ENCODE data around the gene C15orf39.

C15orf39 gene

DNA sequence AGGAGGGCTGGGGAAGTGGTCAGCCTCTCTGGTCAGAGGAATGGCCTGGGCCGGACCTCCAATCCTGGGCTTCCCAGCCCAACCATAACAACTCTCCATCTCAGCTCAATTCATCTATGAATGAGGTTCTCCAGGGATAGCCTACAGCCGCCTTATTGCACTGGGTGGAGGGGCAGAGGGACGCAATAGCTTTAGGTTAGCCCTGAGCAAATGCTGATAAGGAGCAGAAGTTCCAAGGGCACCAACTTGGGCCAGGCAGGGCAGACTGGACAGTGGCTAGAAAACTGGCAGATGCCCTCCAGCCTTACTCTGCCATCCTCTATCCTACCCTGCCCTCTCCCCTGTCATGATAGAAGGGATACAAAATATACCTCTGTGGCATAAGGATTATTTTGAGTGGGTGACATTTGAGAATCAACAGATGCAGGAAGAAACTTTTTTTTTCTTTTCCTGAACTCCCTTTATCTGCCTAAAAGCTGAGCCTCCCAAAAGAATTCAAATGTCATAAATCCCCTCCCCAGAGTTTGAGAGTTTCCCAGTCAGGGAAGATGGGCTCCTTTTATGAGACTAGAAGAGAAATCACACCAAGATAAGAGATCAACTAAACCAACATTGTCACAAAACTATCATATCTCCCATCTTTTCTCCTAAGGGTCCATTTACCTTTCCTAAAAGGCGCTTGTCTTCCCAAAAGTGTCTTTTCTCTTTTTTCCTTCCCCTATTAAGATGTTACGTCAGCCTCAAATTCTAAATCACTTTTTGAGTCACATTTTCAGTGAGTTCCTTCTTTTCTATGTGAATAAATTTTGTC, 40.4 kb upstream of the C15orf39 start:
- TF ChIP-seq ZFP37 (tag by site-specific recombination; IDR thresholded peaks at IDR 0.05) (no peak), ZNF155 (tag by site-specific recombination; IDR thresholded peaks at IDR 0.05) (no peak), ZNF24 (tag by site-specific recombination; IDR thresholded peaks at IDR 0.05) (no peak)
- Histone ChIP-seq H3K4me1 (ENCODE audit: control insufficient read depth, insufficient read depth, low read length) (peaks cover 2% of the 10 kb centered on the region; the same call in 1 of the 2 replicates), H3K9me3 (ENCODE audit: control insufficient read depth, insufficient read depth, low read depth, low read length) (no peaks in the 10 kb centered on the region), H3K36me3 (ENCODE audit: control insufficient read depth in 2 of 2, insufficient read depth in 1 of 2, low read length in 2 of 2) (no peaks in the 10 kb centered on the region), H3K27ac (ENCODE audit: extremely low read depth, low read depth, low read length) (no peak overlapping the region), H3K4me3 (ENCODE audit: low read depth, low read length) (no peak overlapping the region)
- CTCF ChIA-PET, result interaction anchor here (0.6 kb wide), 1 partner anchor 40 kb away, joined by 3 read pairs; the partner anchor contains the start of gene C15orf39
- POLR2A ChIA-PET, result no interaction called here

GRCh38 chr15:75161917-75162414, 39.7 kb upstream of the C15orf39 start:
- no peak for TF ChIP-seq ZNF266 (tag by site-specific recombination; IDR thresholded peaks at IDR 0.05; ENCODE audit: low read depth)
- no peak for TF ChIP-seq ZNF223 (tag by site-specific recombination; IDR thresholded peaks at IDR 0.05)
- TF ChIP-seq ZNF2 (tag by site-specific recombination; IDR thresholded peaks at IDR 0.05), result no peak
- no peak for TF ChIP-seq HOXD13 (CRISPR knock-in tag; IDR thresholded peaks at IDR 0.05; ENCODE audit: borderline replicate concordance)
- TF ChIP-seq GLIS1 (tag by site-specific recombination; IDR thresholded peaks at IDR 0.05), result no peak
- no peak for TF ChIP-seq ZNF341 (tag by site-specific recombination; IDR thresholded peaks at IDR 0.05; ENCODE audit: low read depth)
- TF ChIP-seq ZNF571 (tag by site-specific recombination; IDR thresholded peaks at IDR 0.05), result no peak
- no peak for TF ChIP-seq ZNF132 (tag by site-specific recombination; IDR thresholded peaks at IDR 0.05; ENCODE audit: borderline replicate concordance)
- TF ChIP-seq FEZF1 (tag by site-specific recombination; IDR thresholded peaks at IDR 0.05), result no peak
- no peak for TF ChIP-seq CTCF (tag by site-specific recombination; IDR thresholded peaks at IDR 0.05)
- no peak for TF ChIP-seq PRDM4 (tag by site-specific recombination; IDR thresholded peaks at IDR 0.05)
- TF ChIP-seq SP7 (tag by site-specific recombination; IDR thresholded peaks at IDR 0.05), result no peak
- TF ChIP-seq ZNF501 (tag by site-specific recombination; IDR thresholded peaks at IDR 0.05), result no peak
- TF ChIP-seq MEIS1 (CRISPR knock-in tag; IDR thresholded peaks at IDR 0.05; ENCODE audit: borderline replicate concordance), result no peak
- no peak for TF ChIP-seq ZNF768 (tag by site-specific recombination; IDR thresholded peaks at IDR 0.05)
- ChIA-PET CTCF (no interaction called here), POLR2A (no interaction called here)
- no peak overlapping the region for H3K27ac ChIP-seq (ENCODE audit: extremely low read depth, low read depth, low read length)
- H3K36me3 ChIP-seq (ENCODE audit: control insufficient read depth in 2 of 2, insufficient read depth in 1 of 2, low read length in 2 of 2), result no peaks in the 10 kb centered on the region
- peaks cover 2% of the 10 kb centered on the region; the same call in 1 of the 2 replicates for H3K4me1 ChIP-seq (ENCODE audit: control insufficient read depth, insufficient read depth, low read length)
- no peaks in the 10 kb centered on the region for H3K9me3 ChIP-seq (ENCODE audit: control insufficient read depth, insufficient read depth, low read depth, low read length)
- H3K4me3 ChIP-seq (ENCODE audit: low read depth, low read length), result no peak overlapping the region

DNA sequence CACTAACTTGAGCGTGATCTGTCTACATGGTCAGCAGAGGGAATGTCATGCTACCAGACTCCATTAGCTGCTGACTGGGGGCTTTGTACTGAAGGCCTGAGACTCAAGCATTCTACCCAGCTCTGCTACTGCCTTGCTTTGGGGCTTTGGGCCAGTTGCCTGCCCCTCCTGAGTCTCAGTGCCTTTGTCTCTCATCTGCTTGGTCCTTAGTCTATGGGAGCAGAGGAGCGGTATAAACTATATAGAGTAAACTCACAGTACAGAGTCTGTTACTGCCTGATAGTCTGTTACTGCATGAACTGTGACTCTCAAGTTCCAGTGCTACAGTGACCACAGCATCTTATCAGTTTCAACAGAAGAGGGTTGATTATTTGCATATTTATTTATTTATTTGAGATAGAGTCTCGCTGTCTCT, 38.5 kb upstream of the C15orf39 start:
- ChIA-PET POLR2A (no interaction called here), CTCF (no interaction called here)
- Histone ChIP-seq H3K4me1 (ENCODE audit: control insufficient read depth, insufficient read depth, low read length) (peaks cover 2% of the 10 kb centered on the region; the same call in 1 of the 2 replicates), H3K9me3 (ENCODE audit: control insufficient read depth, insufficient read depth, low read depth, low read length) (no peaks in the 10 kb centered on the region), H3K36me3 (ENCODE audit: control insufficient read depth in 2 of 2, insufficient read depth in 1 of 2, low read length in 2 of 2) (no peaks in the 10 kb centered on the region), H3K4me3 (ENCODE audit: low read depth, low read length) (no peak overlapping the region), H3K27ac (ENCODE audit: extremely low read depth, low read depth, low read length) (no peak overlapping the region)
- TF ChIP-seq ZNF174 (tag by site-specific recombination; IDR thresholded peaks at IDR 0.05), result no peak
- no peak for TF ChIP-seq ZNF777 (tag by site-specific recombination; IDR thresholded peaks at IDR 0.05; ENCODE audit: borderline replicate concordance)
- TF ChIP-seq ZNF26 (tag by site-specific recombination; IDR thresholded peaks at IDR 0.05), result no peak

All from HEK293 (cell line).